IMR-90 (cell line): ENCODE data around the gene ADRA2C. TPM values are rescaled to one million over a fixed set of nuclear protein-coding genes. Genes with fewer than 3 reads are reported as not detected.

ENCODE experiments used
- ATAC-seq: fragments of 200-7000 bp; cut with Tn5 transposase; 2 replicates; pipeline ENCODE4 v1.9.1; 2020; ENCODE audit warnings: low read depth, mild to moderate bottlenecking, moderate library complexity
- BruUV-seq: library from RNA; stranded (reverse); fragments of 400-500 nt; replicated peaks from 2 replicates; lab custom pipeline; 2021; lab: Mats Ljungman, UMichigan
- CTCF ChIA-PET: fragments of 300-600 bp; formaldehyde crosslinking; extraction: SDS; loops from one replicate; lab custom pipeline; 2021; ENCODE audit warnings: antibody characterized with exemption; lab: Yijun Ruan, JAX
- POLR2A ChIA-PET: fragments of 300-600 bp; sonication (Branson Sonifier 250); formaldehyde crosslinking; loops from one replicate; lab custom pipeline; 2022; ENCODE audit warnings: antibody characterized with exemption; ENCODE audit not compliant: unreplicated experiment; lab: Charles Lee
- DNase-seq: peaks from one replicate; pipeline ENCODE4 v3.0.0; 2013
- H2AFZ ChIP-seq: replicated peaks from 2 replicates; pipeline ENCODE3; 2013; ENCODE audit warnings: low read length, mild to moderate bottlenecking; ENCODE audit not compliant: poor library complexity
- H2AK5ac ChIP-seq: 2 replicates; pipeline ENCODE4 v1.6.1; 2013; ENCODE audit warnings: low read depth, low read length, inconsistent platforms
- H2AK9ac ChIP-seq: replicated peaks from 2 replicates; pipeline ENCODE3; 2013; ENCODE audit warnings: mild to moderate bottlenecking, low read depth, low read length, moderate library complexity; ENCODE audit not compliant: poor library complexity
- H2BK120ac ChIP-seq: 2 replicates; pipeline ENCODE4 v1.6.1; 2013; ENCODE audit warnings: low read depth, low read length, inconsistent platforms
- H2BK15ac ChIP-seq: 3 replicates; pipeline ENCODE4 v1.6.1; 2013; ENCODE audit warnings: low read depth, low read length, inconsistent platforms
- H2BK20ac ChIP-seq: 2 replicates; pipeline ENCODE4 v1.6.1; 2013; ENCODE audit warnings: low read depth, mild to moderate bottlenecking, inconsistent platforms, low read length, moderate library complexity
- H2BK5ac ChIP-seq: 2 replicates; pipeline ENCODE4 v1.6.1; 2013; ENCODE audit warnings: mild to moderate bottlenecking, low read depth, low read length, inconsistent platforms; ENCODE audit not compliant: poor library complexity, severe bottlenecking
- H3K14ac ChIP-seq: replicated peaks from 2 replicates; pipeline ENCODE4 v1.6.1; 2013; ENCODE audit warnings: low read depth, low read length, inconsistent platforms
- H3K18ac ChIP-seq: 2 replicates; pipeline ENCODE4 v1.6.1; 2013; ENCODE audit warnings: low read depth, low read length, control low read depth
- H3K23ac ChIP-seq: 2 replicates; pipeline ENCODE4 v1.6.1; 2013; ENCODE audit warnings: low read depth, low read length, inconsistent platforms
- H3K27ac ChIP-seq: 2 replicates; pipeline ENCODE4 v1.5.1; 2013; ENCODE audit warnings: mild to moderate bottlenecking, control low read depth, low read length; ENCODE audit not compliant: insufficient read depth
- H3K27me3 ChIP-seq: 2 replicates; pipeline ENCODE4 v1.6.1; 2013; ENCODE audit warnings: low read length; ENCODE audit not compliant: control insufficient read depth, insufficient read depth
- H3K36me3 ChIP-seq: 2 replicates; pipeline ENCODE4 v1.6.1; 2013; ENCODE audit warnings: low read length, mixed read lengths; ENCODE audit not compliant: control insufficient read depth, insufficient read depth
- H3K4ac ChIP-seq: 2 replicates; pipeline ENCODE4 v1.6.1; 2013; ENCODE audit warnings: low read depth, low read length, inconsistent platforms
- H3K4me1 ChIP-seq: 2 replicates; pipeline ENCODE4 v1.6.1; 2013; ENCODE audit warnings: low read length, mixed read lengths; ENCODE audit not compliant: control insufficient read depth, insufficient read depth
- H3K4me2 ChIP-seq: 2 replicates; pipeline ENCODE4 v1.6.1; 2013; ENCODE audit warnings: low read depth, mild to moderate bottlenecking, control low read depth, low read length, moderate library complexity
- H3K4me3 ChIP-seq: 2 replicates; pipeline ENCODE4 v1.5.1; 2013; ENCODE audit warnings: low read depth, mild to moderate bottlenecking, control low read depth, low read length, moderate library complexity; ENCODE audit not compliant: insufficient read depth
- H3K56ac ChIP-seq: 2 replicates; pipeline ENCODE4 v1.6.1; 2013; ENCODE audit warnings: low read length, inconsistent platforms; ENCODE audit not compliant: insufficient read depth; ENCODE audit errors: extremely low read depth
- H3K79me1 ChIP-seq, 2 experiments: 2 replicates each; pipeline ENCODE4 v1.6.1; 2013; ENCODE audit warnings: low read length in 2 of 2, inconsistent platforms in 1 of 2, low read depth in 1 of 2
- H3K9ac ChIP-seq: 2 replicates; pipeline ENCODE4 v1.6.1; 2013; ENCODE audit warnings: low read depth, low read length, control low read depth
- H3K9me1 ChIP-seq: 2 replicates; pipeline ENCODE4 v1.6.1; 2013; ENCODE audit warnings: low read length, inconsistent platforms; ENCODE audit not compliant: insufficient read depth
- H3K9me3 ChIP-seq: 2 replicates; pipeline ENCODE4 v1.6.1; 2013; ENCODE audit warnings: low read length; ENCODE audit not compliant: control insufficient read depth, insufficient read depth
- H4K20me1 ChIP-seq: 2 replicates; pipeline ENCODE4 v1.6.1; 2013; ENCODE audit warnings: low read length, inconsistent platforms; ENCODE audit not compliant: insufficient read depth
- H4K5ac ChIP-seq: 2 replicates; pipeline ENCODE4 v1.6.1; 2013; ENCODE audit warnings: mild to moderate bottlenecking, low read depth, low read length, control low read depth
- H4K8ac ChIP-seq, 2 experiments: 2 replicates each; pipeline ENCODE4 v1.6.1; 2013; ENCODE audit warnings: low read depth in 2 of 2, low read length in 2 of 2, control low read depth in 1 of 2, inconsistent platforms in 1 of 2
- H4K91ac ChIP-seq: 2 replicates; pipeline ENCODE4 v1.6.1; 2013; ENCODE audit warnings: low read depth, low read length, inconsistent platforms; ENCODE audit not compliant: insufficient read depth
- BHLHE40 ChIP-seq: fragments of 150-350 bp; IDR thresholded peaks from 2 replicates; pipeline ENCODE4 v1.6.1; 2016; ENCODE audit warnings: mild to moderate bottlenecking, low read depth, low read length
- CEBPB ChIP-seq: IDR thresholded peaks from 2 replicates; pipeline ENCODE4 v1.6.1; 2012; ENCODE audit warnings: low read depth, low read length, improper control_type of control experiment
- CHD1 ChIP-seq: IDR thresholded peaks from 2 replicates; pipeline ENCODE4 v1.6.1; 2012; ENCODE audit warnings: low read depth, low read length, improper control_type of control experiment
- ELK1 ChIP-seq: fragments of 150-350 bp; IDR thresholded peaks from 2 replicates; pipeline ENCODE4 v1.6.1; 2016; ENCODE audit warnings: low read depth, mild to moderate bottlenecking, low read length, moderate library complexity, borderline replicate concordance
- FOS ChIP-seq: fragments of 150-350 bp; IDR thresholded peaks from 2 replicates; pipeline ENCODE4 v1.6.1; 2016; ENCODE audit warnings: low read depth, low read length
- MAFK ChIP-seq: IDR thresholded peaks from 2 replicates; pipeline ENCODE4 v1.6.1; 2012; ENCODE audit warnings: low read depth, low read length, improper control_type of control experiment
- MAZ ChIP-seq: IDR thresholded peaks from 2 replicates; pipeline ENCODE4 v1.6.1; 2012; ENCODE audit warnings: low read depth, mild to moderate bottlenecking, low read length, improper control_type of control experiment, moderate library complexity, borderline replicate concordance
- MXI1 ChIP-seq: IDR thresholded peaks from 2 replicates; pipeline ENCODE4 v1.6.1; 2012; ENCODE audit warnings: low read depth, mild to moderate bottlenecking, low read length, moderate library complexity, borderline replicate concordance
- NFE2L2 ChIP-seq: fragments of 150-350 bp; IDR thresholded peaks from 2 replicates; pipeline ENCODE4 v1.6.1; 2016; ENCODE audit warnings: low read depth, mild to moderate bottlenecking, low read length
- POLR2A ChIP-seq: IDR thresholded peaks from 2 replicates; pipeline ENCODE4 v1.6.1; 2012; ENCODE audit warnings: mild to moderate bottlenecking, low read depth, low read length
- RAD21 ChIP-seq: IDR thresholded peaks from 2 replicates; pipeline ENCODE4 v1.6.1; 2012; ENCODE audit warnings: low read length, improper control_type of control experiment
- RCOR1 ChIP-seq: IDR thresholded peaks from 2 replicates; pipeline ENCODE4 v1.6.1; 2012; ENCODE audit warnings: mild to moderate bottlenecking, low read length, improper control_type of control experiment; ENCODE audit not compliant: insufficient replicate concordance
- RFX5 ChIP-seq: IDR thresholded peaks from 2 replicates; pipeline ENCODE4 v1.8.0; 2012; ENCODE audit warnings: low read depth, mild to moderate bottlenecking, low read length, moderate library complexity
- SMC3 ChIP-seq: fragments of 150-350 bp; IDR thresholded peaks from 2 replicates; pipeline ENCODE4 v1.6.1; 2016; ENCODE audit warnings: low read depth, mild to moderate bottlenecking, antibody characterized with exemption, low read length, moderate library complexity
- USF2 ChIP-seq: fragments of 150-350 bp; IDR thresholded peaks from 2 replicates; pipeline ENCODE4 v1.6.1; 2017; ENCODE audit warnings: mild to moderate bottlenecking, antibody characterized with exemption, low read length, low read depth
- WGBS, 2 experiments: methylation state at CpG; one replicate each; pipeline versions ENCODE4 v1.1.5 to v1.1.7; 2013; ENCODE audit warnings: missing lambda C conversion rate in 2 of 2; ENCODE audit not compliant: insufficient read length in 1 of 2; ENCODE audit errors: extremely low coverage in 2 of 2; 5-methylcytosine and 5-hydroxymethylcytosine counted together
- dilution Hi-C: fragments of 300-500 bp; cut with HindIII; formaldehyde crosslinking; loops from one replicate; pipeline ENCODE4 v1.14.3; 2018; ENCODE audit warnings: low sequenced_read_pairs; ENCODE audit not compliant: unreplicated experiment
- in situ Hi-C: fragments of 300-500 bp; cut with MboI; formaldehyde crosslinking; loops from 3 replicates; pipeline ENCODE4 v1.14.3; 2019; ENCODE audit warnings: low sequenced_read_pairs, inconsistent platforms, mixed read lengths
- intact Hi-C: fragments of 100-400 bp; cut with micrococcal nuclease; formaldehyde crosslinking; loops from 2 replicates; pipeline ENCODE4 v1.10.0; 2022
- polyA plus RNA-seq, 3 experiments: library from polyadenylated mRNA; depleted of rRNA; stranded (reverse); fragments of >200 nt; gene quantifications; 2 replicates each; pipeline ENCODE4 v1.2.3, GENCODE V29; 2012; ENCODE audit warnings: low replicate concordance in 1 of 3
- total RNA-seq: library from RNA; depleted of rRNA; stranded (reverse); fragments of >200 nt; gene quantifications from 2 replicates; pipeline ENCODE4 v1.2.3, GENCODE V29; 2012
- TF ChIP-seq, protein P1 (sequence below): conservative IDR thresholded peaks from 2 replicates; pipeline ENCODE4 v1.5.1; 2012; ENCODE audit warnings: mild to moderate bottlenecking, low read depth, low read length, improper control_type of control experiment

The ADRA2C gene
- total and polyA plus RNA-seq, 2 of the 4 experiments (the other 2 are of a cell fraction): under 0.01 to 0.14 TPM

GRCh38 chr4:3810796-3811485 lies 44.8 kb downstream of the ADRA2C start:
- no peak overlapping the region for H2AK9ac ChIP-seq
- H3K23ac ChIP-seq: no peak overlapping the region
- no peak overlapping the region for H4K91ac ChIP-seq
- no peak for DNase-seq
- dilution Hi-C loops: no loop called here
- no peak overlapping the region for H2BK20ac ChIP-seq
- no peak for ATAC-seq
- H3K9me3 ChIP-seq: no peaks in the 10 kb centered on the region
- H3K18ac ChIP-seq: no peak overlapping the region
- peaks cover 17% of the 10 kb centered on the region for H3K27me3 ChIP-seq
- no peak overlapping the region for H3K9ac ChIP-seq
- H2BK15ac ChIP-seq: no peak overlapping the region
- POLR2A ChIA-PET: no interaction called here
- H3K4me3 ChIP-seq: no peak overlapping the region
- no TSS peak for BruUV-seq
- CTCF ChIA-PET: no interaction called here
- no peaks in the 10 kb centered on the region for H3K4me1 ChIP-seq
- no peak overlapping the region for H3K4ac ChIP-seq
- no peaks in the 10 kb centered on the region for H4K20me1 ChIP-seq
- in situ Hi-C loops: no loop called here
- no peak overlapping the region for H2AK5ac ChIP-seq
- 76% methylated on average over 6 of the region's 20 CpGs; no CpG with 5 or more reads in 1 of the 2 experiments for WGBS, 2 experiments
- no peak overlapping the region for H3K14ac ChIP-seq
- no peaks in the 10 kb centered on the region for H3K9me1 ChIP-seq
- no peak for TF ChIP-seq MXI1
- no peak for TF ChIP-seq SMC3
- TF ChIP-seq NFE2L2: no peak
- no peak for TF ChIP-seq USF2
- TF ChIP-seq BHLHE40: no peak
- no peak for TF ChIP-seq POLR2A
- no peak for TF ChIP-seq CHD1
- no peak for TF ChIP-seq RCOR1
- TF ChIP-seq MAZ: no peak
- no peak for TF ChIP-seq FOS
- TF ChIP-seq RAD21: no peak
- TF ChIP-seq RFX5: no peak
- TF ChIP-seq, protein P1, sequence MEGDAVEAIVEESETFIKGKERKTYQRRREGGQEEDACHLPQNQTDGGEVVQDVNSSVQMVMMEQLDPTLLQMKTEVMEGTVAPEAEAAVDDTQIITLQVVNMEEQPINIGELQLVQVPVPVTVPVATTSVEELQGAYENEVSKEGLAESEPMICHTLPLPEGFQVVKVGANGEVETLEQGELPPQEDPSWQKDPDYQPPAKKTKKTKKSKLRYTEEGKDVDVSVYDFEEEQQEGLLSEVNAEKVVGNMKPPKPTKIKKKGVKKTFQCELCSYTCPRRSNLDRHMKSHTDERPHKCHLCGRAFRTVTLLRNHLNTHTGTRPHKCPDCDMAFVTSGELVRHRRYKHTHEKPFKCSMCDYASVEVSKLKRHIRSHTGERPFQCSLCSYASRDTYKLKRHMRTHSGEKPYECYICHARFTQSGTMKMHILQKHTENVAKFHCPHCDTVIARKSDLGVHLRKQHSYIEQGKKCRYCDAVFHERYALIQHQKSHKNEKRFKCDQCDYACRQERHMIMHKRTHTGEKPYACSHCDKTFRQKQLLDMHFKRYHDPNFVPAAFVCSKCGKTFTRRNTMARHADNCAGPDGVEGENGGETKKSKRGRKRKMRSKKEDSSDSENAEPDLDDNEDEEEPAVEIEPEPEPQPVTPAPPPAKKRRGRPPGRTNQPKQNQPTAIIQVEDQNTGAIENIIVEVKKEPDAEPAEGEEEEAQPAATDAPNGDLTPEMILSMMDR: no peak
- TF ChIP-seq ELK1: no peak
- TF ChIP-seq MAFK: no peak
- no peak for TF ChIP-seq CEBPB
- H4K5ac ChIP-seq: no peak overlapping the region
- H2AFZ ChIP-seq: no peak overlapping the region
- no peak overlapping the region for H2BK5ac ChIP-seq
- H3K27ac ChIP-seq: no peak overlapping the region
- H3K36me3 ChIP-seq: no peaks in the 10 kb centered on the region
- no peak overlapping the region for H2BK120ac ChIP-seq
- H3K56ac ChIP-seq: no peak overlapping the region
- intact Hi-C loops: no loop called here
- H3K4me2 ChIP-seq: no peak overlapping the region
- H3K79me1 ChIP-seq: no peaks in the 10 kb centered on the region
- H4K8ac ChIP-seq: no peak overlapping the region
